Activated CD8-positive, alpha-beta T cell treated with anti-CD3 and anti-CD28 coated beads for 36 hours (primary cell): ENCODE data around the gene HOXD10. TPM values are rescaled to one million over a fixed set of nuclear protein-coding genes. Genes with fewer than 3 reads are reported as not detected.

Source experiments
- ATAC-seq: fragments of 200-7000 bp; cut with Tn5 transposase; one replicate; pipeline ENCODE4 v1.10.0; 2021; ENCODE audit warnings: mild to moderate bottlenecking, moderate library complexity
- CTCF ChIA-PET: fragments of 350-600 bp; sonication (Branson Sonifier 250); formaldehyde crosslinking; loops from one replicate; lab custom pipeline; 2021; ENCODE audit warnings: antibody characterized with exemption; lab: Charles Lee
- POLR2A ChIA-PET: fragments of 350-600 bp; sonication (Branson Sonifier 250); formaldehyde crosslinking; loops from one replicate; lab custom pipeline; 2021; ENCODE audit warnings: antibody characterized with exemption; lab: Charles Lee
- DNase-seq: peaks from one replicate; pipeline ENCODE4 v3.0.0-alpha.2; 2020
- H3K27ac Mint-ChIP-seq: one replicate; pipeline ENCODE4 v1.8.0; 2021; ENCODE audit warnings: mild to moderate bottlenecking, mixed read lengths
- H3K27me3 Mint-ChIP-seq: one replicate; pipeline ENCODE4 v1.8.0; 2021; ENCODE audit warnings: mixed read lengths
- H3K36me3 Mint-ChIP-seq: one replicate; pipeline ENCODE4 v1.8.0; 2021; ENCODE audit warnings: low read depth, mixed read lengths
- H3K4me1 Mint-ChIP-seq: one replicate; pipeline ENCODE4 v1.8.0; 2021; ENCODE audit warnings: low read depth, mixed read lengths
- H3K4me3 Mint-ChIP-seq: one replicate; pipeline ENCODE4 v1.8.0; 2021; ENCODE audit warnings: mild to moderate bottlenecking, moderate library complexity, mixed read lengths
- H3K9me3 Mint-ChIP-seq: one replicate; pipeline ENCODE4 v1.8.0; 2021; ENCODE audit warnings: mixed read lengths
- CTCF ChIP-seq: fragments of 200-600 bp; IDR thresholded peaks from one replicate; pipeline ENCODE4 v1.8.0; 2022; ENCODE audit warnings: antibody characterized with exemption, mild to moderate bottlenecking
- intact Hi-C: fragments of 100-400 bp; cut with micrococcal nuclease; formaldehyde crosslinking; loops from one replicate; pipeline ENCODE4 v1.10.0; 2022
- total RNA-seq, 2 experiments: library from RNA; stranded (reverse); gene quantifications; one replicate each; pipeline ENCODE4 v1.2.3, GENCODE V29; 2021

The HOXD10 gene
- total RNA-seq, 2 experiments from 2014 or later: not detected

DNA sequence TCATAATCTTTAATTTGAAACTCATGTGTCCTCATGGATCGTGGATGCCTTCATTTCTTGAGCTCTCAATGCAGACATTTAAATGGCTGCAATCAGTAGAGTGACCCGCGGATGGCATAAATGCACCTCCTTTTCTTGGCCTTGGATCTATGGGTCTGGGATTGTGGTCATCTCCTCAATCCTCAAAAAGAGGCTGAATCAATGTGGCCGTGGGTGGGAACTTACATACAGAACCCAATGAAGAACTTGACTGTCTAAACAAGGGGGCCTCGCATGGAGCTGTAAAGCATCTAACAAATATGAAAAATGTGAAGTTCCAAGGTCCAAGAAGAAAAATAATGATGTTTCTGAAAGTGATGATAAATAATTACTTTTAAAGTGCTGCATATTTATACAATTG is 21.2 kb upstream of the HOXD10 start:
- Mint-ChIP-seq H3K36me3 (peaks cover 3% of the 10 kb centered on the region), H3K27ac (no peak overlapping the region), H3K4me1 (peaks cover 19% of the 10 kb centered on the region), H3K4me3 (no peak overlapping the region), H3K27me3 (peaks cover 82% of the 10 kb centered on the region), H3K9me3 (no peaks in the 10 kb centered on the region)
- ChIA-PET CTCF (interaction anchor here (0.9 to 6.1 kb wide), 15 partner anchors 8 to 844 kb away, joined by 3 to 94 read pairs (median 4); partner anchors contain the start of gene HOXD4), POLR2A (no interaction called here)
- TF ChIP-seq CTCF: no peak
- DNase-seq (no peak), ATAC-seq (no peak)
- intact Hi-C loops: loop anchor here (5.0 kb wide), 1 partner anchor 728 kb away; no protein-coding TSS in a partner anchor

- peaks cover 19% of the 10 kb centered on the region for H3K4me1 Mint-ChIP-seq
- POLR2A ChIA-PET: no interaction called here
- H3K36me3 Mint-ChIP-seq: peaks cover 3% of the 10 kb centered on the region
- CTCF ChIA-PET: interaction anchor here (0.6 to 6.1 kb wide), 20 partner anchors 9 to 1755 kb away, joined by 3 to 94 read pairs (median 4); partner anchors contain the start of gene HOXD4
- peaks cover 82% of the 10 kb centered on the region for H3K27me3 Mint-ChIP-seq
- ATAC-seq: no peak
- no peak for DNase-seq
- H3K27ac Mint-ChIP-seq: no peak overlapping the region
- intact Hi-C loops: loop anchor here (5.0 kb wide), 1 partner anchor 729 kb away; no protein-coding TSS in a partner anchor
- no peak for TF ChIP-seq CTCF
- peak overlapping the region; percentile 35 for H3K4me3 Mint-ChIP-seq
- no peaks in the 10 kb centered on the region for H3K9me3 Mint-ChIP-seq
Observed at GRCh38 chr2:176096243-176096985, 20.2 kb upstream of the HOXD10 start.

- POLR2A ChIA-PET: no interaction called here
- peak; percentile 84 for ATAC-seq
- peak; percentile 74 for DNase-seq
- Mint-ChIP-seq H3K27me3 (peaks cover 82% of the 10 kb centered on the region), H3K36me3 (no peaks in the 10 kb centered on the region), H3K4me3 (peak overlapping the region; percentile 35), H3K9me3 (no peaks in the 10 kb centered on the region), H3K27ac (no peak overlapping the region), H3K4me1 (peaks cover 14% of the 10 kb centered on the region)
- intact Hi-C loops: loop anchor here (1.0 to 5.0 kb wide), 2 partner anchors 407 to 730 kb away; no protein-coding TSS in a partner anchor
- CTCF ChIA-PET: interaction anchor here (0.6 to 6.1 kb wide), 34 partner anchors 9 to 1756 kb away, joined by 3 to 94 read pairs (median 4); no protein-coding TSS in a partner anchor
- peak; percentile 85 for TF ChIP-seq CTCF
Observed at GRCh38 chr2:176096986-176097819, 19.4 kb upstream of the HOXD10 start.

DNA sequence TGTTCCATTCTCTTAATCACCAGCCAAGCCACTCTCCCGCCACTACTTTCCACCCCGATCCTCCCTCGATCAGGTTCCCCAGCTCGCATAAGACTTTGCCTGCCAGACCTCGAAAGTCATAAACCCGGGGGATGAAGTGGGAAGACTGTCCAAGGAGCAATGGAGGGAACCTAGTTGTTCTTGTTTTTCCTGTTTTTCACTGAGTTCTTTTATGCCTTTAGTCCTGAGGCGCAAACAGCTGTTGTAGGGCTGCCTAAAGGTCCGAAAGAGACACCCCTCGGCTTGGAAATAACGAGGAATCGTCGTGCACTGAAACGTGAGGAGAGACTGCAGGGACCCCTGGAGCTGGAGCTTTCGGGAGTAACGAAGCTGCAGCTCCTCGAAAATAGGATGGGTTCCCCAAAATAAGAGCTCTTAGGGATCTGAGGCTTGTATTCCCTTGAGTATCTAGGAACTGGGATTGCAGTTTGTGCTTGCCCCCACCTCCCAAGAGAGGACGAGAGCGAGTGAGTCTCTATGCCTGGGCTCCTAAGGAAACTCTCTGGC is 18.7 kb upstream of the HOXD10 start:
- ChIA-PET CTCF (interaction anchor here (0.6 to 6.1 kb wide), 29 partner anchors 8 to 1057 kb away, joined by 3 to 94 read pairs (median 4); no protein-coding TSS in a partner anchor), POLR2A (interaction anchor here (0.5 kb wide), 1 partner anchor 458 kb away, joined by 3 read pairs; no protein-coding TSS in a partner anchor)
- intact Hi-C loops: loop anchor here (1.0 to 5.0 kb wide), 2 partner anchors 408 to 731 kb away; no protein-coding TSS in a partner anchor
- peaks cover 14% of the 10 kb centered on the region for H3K4me1 Mint-ChIP-seq
- H3K27me3 Mint-ChIP-seq: peaks cover 89% of the 10 kb centered on the region
- ATAC-seq (no peak), DNase-seq (no peak)
- H3K9me3 Mint-ChIP-seq: no peaks in the 10 kb centered on the region
- H3K36me3 Mint-ChIP-seq: no peaks in the 10 kb centered on the region
- H3K4me3 Mint-ChIP-seq: peak overlapping the region; percentile 35
- no peak overlapping the region for H3K27ac Mint-ChIP-seq
- no peak for TF ChIP-seq CTCF
